ENCODE results near the gene TMEM191C.
"Not testable (repeated sequence)": the region's sequence is repeated elsewhere in the genome, so short reads cannot be mapped to it uniquely, and the experiment has no call there.

DNA sequence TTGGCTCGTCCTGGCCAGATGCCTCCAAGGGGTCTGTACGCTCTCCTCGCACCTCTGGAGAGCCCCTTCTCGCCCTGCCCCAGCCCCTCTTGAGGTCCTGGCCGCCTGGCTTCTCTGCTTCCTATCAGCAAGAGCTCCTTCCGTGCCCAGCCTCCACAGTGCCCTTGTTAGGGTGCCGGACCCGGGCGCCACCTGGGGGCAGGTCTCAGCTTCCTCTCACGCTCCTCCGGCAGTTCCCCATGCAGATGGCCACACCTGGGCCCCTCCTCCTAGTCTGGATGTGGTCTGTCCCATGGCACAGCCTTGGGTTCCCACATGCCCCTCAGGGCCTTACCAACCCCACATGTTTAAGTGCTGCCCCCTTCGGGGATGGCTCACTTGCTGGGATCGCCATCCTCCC is 6.5 kb downstream of the TMEM191C start:
- TF ChIP-seq, protein P1, sequence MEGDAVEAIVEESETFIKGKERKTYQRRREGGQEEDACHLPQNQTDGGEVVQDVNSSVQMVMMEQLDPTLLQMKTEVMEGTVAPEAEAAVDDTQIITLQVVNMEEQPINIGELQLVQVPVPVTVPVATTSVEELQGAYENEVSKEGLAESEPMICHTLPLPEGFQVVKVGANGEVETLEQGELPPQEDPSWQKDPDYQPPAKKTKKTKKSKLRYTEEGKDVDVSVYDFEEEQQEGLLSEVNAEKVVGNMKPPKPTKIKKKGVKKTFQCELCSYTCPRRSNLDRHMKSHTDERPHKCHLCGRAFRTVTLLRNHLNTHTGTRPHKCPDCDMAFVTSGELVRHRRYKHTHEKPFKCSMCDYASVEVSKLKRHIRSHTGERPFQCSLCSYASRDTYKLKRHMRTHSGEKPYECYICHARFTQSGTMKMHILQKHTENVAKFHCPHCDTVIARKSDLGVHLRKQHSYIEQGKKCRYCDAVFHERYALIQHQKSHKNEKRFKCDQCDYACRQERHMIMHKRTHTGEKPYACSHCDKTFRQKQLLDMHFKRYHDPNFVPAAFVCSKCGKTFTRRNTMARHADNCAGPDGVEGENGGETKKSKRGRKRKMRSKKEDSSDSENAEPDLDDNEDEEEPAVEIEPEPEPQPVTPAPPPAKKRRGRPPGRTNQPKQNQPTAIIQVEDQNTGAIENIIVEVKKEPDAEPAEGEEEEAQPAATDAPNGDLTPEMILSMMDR (IDR thresholded peaks at IDR 0.05; ENCODE audit: control extremely low read depth in 1 of 3, insufficient read depth in 1 of 3, low read depth in 1 of 3, low read length in 3 of 3), result not testable (repeated sequence)
- TF ChIP-seq BRCA1 (IDR thresholded peaks at IDR 0.05; ENCODE audit: low read depth, low read length); CHD2 (IDR thresholded peaks at IDR 0.05; ENCODE audit: low read length); POLR2A (IDR thresholded peaks at IDR 0.05; ENCODE audit: control extremely low read depth in 1 of 2, low read depth in 2 of 2, low read length in 2 of 2); RAD21 (IDR thresholded peaks at IDR 0.05 in 1 of 2, conservative IDR thresholded peaks at IDR 0.05 in 1 of 2; ENCODE audit: low read depth in 2 of 2, low read length in 2 of 2); CBX8 (IDR thresholded peaks at IDR 0.05; ENCODE audit: borderline replicate concordance, low read depth, low read length); YY1 (IDR thresholded peaks at IDR 0.05; ENCODE audit: low read depth, low read length); EP300 (IDR thresholded peaks at IDR 0.05; ENCODE audit: borderline replicate concordance in 1 of 2, low read depth in 2 of 2, low read length in 2 of 2); EGR1 (IDR thresholded peaks at IDR 0.05; ENCODE audit: borderline replicate concordance, low read depth, low read length); EZH2 (IDR thresholded peaks at IDR 0.05; ENCODE audit: low read depth, low read length, severe bottlenecking): not testable (repeated sequence)
- TF ChIP-seq, protein P2, sequence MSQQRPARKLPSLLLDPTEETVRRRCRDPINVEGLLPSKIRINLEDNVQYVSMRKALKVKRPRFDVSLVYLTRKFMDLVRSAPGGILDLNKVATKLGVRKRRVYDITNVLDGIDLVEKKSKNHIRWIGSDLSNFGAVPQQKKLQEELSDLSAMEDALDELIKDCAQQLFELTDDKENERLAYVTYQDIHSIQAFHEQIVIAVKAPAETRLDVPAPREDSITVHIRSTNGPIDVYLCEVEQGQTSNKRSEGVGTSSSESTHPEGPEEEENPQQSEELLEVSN (IDR thresholded peaks at IDR 0.05), result not testable (repeated sequence)
- TF ChIP-seq, protein P3, sequence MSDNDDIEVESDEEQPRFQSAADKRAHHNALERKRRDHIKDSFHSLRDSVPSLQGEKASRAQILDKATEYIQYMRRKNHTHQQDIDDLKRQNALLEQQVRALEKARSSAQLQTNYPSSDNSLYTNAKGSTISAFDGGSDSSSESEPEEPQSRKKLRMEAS (IDR thresholded peaks at IDR 0.05), result not testable (repeated sequence)
